GM18505 (cell line): ENCODE results near the gene ETS1.
"Not testable (repeated sequence)": the region's sequence is repeated elsewhere in the genome, so short reads cannot be mapped to it uniquely, and the experiment has no call there.

ENCODE experiments used
- ATAC-seq: cut with Tn5 transposase; IDR thresholded peaks from one replicate; pipeline ENCODE4 v1.9.1; 2021; ENCODE audit not compliant: unreplicated experiment
- POLR2A ChIP-seq: IDR thresholded peaks from 4 replicates; pipeline ENCODE4 v1.6.1; 2011; ENCODE audit warnings: borderline replicate concordance; ENCODE audit not compliant: insufficient read depth, insufficient read length; ENCODE audit errors: extremely low read depth

Gene ETS1

DNA sequence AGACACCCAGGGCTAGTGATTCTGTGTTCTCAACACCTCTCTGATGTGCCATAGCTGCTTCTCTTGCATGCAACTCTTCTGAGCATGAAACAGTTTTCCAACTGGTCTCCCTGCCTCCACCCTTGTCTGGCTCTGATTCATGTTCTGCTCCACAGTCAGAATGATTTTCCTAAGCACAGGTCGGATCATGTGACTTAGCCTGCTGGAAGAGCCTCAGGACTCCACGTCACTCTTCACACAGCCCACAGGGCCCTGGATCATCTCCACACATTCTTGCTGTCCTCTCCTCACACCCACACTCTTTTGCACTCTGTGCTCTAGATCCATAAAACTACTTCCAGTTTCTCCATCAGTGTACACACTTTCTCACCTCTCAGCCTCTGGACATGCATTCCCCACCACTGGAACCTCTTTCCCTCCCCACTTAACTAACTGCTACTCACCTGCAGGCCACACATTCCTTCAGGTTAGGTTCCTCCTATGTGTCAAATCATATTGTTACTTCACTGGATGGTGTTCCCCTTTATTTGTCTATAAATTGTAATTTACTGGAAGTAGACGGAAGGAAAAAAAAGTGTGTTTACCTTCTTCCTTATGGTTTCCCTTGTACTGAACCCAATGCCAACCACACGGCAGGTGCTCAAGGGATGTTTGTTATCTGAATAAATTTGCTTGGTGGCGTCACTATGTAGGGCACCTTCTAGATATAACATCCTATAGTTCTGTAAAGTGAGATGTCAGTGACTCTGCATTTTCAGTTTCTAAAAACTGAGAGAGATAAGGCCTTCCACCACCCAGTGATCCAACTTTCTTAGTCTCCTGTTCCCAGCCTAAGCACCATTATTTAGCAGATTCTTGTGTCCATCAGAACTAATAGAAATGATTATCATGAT, 133.7 kb downstream of the ETS1 start:
- TF ChIP-seq POLR2A = no peak
- no peak for ATAC-seq

- ATAC-seq = no peak
- no peak for TF ChIP-seq POLR2A
These were observed 135.5 kb downstream of the ETS1 start for GRCh38 chr11:128451652-128452470.

DNA sequence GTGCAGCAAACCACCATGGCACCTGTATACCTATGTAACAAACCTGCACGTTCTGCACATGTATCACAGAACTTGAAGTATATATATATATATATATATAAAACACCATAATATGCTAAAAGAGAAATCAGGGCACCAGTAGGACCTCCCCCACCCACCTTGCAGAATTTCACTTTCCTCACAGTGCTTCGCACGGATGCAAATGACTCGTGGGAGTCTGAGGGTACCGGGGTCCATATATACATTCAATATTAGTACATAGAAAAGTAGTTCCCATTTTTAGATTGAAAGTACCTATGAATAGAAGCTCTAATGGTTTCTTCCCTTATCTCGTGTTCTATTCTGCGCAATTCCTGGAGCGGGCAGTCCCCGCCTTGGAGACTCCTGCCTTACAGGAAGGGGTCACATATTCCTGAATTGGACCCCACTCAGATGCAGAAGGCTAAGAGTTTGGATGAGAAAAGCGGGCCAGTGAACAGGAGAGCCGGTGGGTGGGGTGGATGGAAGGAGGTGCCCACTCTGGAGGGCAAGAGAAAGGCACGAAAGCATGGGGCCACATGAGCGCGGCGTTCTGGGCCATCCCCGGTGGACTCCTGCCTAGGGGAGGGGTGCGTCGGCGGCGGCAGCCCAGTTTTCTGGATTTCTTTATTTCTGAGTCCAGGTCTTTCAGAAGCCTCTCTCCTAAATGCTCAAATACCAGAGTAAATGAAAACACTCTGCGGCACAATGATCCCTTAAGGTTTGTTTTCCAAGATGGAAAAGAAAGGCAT, 136.3 kb downstream of the ETS1 start:
- no peak for ATAC-seq
- TF ChIP-seq POLR2A = no peak

DNA sequence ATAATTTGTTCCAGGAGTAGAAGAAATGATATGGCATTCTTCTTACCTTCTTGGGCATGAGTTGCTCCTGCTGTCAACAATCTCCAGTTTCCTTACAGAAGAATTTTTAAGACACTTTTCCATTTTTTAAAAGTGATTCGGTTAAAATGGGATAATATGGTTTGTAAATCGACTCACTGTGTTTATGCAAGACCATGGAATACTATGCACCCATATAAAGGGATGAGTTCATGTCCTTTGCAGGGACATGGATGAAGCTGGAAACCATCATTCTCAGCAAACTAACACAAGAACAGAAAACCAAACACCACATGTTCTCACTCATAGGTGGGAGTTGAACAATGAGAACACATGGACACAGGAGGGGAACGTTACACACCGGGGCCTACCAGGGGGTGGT, 136.9 kb downstream of the ETS1 start:
- ATAC-seq = not testable (repeated sequence)

GRCh38 chr11:128448981-128449713, 138.2 kb downstream of the ETS1 start:
- TF ChIP-seq POLR2A = no peak
- ATAC-seq = no peak

DNA sequence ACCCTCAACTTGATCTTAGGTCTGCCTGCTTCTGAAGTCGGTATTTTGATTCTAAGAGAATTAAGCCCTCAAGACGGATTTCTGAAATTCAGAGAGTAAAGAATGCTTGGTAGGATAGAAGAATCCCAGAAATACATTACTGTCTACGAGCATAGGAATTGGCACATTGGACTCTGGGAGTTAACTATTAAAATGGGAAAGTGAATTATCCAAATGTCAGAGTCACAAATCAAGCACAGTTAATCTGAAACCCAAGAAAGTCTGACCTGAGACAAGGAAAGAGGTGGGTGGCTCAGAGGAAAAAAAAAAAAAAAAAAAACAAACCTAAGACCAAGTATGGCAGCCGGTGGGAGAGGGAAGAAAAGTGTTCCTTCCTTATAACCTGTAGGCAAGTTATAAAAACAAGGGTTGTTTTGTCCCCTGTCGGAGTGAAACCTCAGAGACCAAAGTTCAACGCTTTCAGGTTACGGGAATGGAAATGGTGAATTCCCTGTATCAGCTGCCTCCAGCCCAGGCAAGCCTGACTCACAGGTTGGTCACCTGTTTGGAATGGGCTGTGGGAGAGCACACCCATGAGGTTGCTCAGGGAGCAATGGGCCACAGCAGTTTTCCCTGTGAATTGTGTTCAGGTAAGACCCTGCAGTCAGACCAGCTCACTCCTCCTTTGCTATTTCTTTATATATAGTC, 139.0 kb downstream of the ETS1 start:
- no peak for TF ChIP-seq POLR2A
- ATAC-seq = no peak

- TF ChIP-seq POLR2A = no peak
- no peak for ATAC-seq
These were observed 140.1 kb downstream of the ETS1 start for GRCh38 chr11:128447233-128447632.

GRCh38 chr11:128445921-128446320, 141.4 kb downstream of the ETS1 start:
- not testable (repeated sequence) for ATAC-seq

DNA sequence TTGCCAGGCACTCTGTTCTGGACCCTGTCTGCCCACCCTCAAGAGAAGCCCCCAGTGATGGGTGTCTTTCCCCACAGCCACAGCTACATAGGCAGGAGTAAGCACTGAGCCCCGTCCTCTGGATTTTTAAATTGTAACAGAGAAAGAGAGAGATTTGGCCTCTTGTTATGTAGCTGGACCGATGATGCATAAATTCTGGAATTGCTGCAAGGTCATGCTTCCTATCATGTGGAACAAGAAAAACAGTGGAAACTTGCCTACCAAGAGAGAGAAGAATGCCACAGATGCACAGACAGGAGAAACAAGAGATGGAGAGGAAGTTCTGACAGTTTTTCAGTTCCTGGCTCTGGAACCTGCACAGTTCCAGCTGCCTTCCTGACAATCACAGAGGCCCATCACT, 150.2 kb downstream of the ETS1 start:
- ATAC-seq = no peak
- no peak for TF ChIP-seq POLR2A

DNA sequence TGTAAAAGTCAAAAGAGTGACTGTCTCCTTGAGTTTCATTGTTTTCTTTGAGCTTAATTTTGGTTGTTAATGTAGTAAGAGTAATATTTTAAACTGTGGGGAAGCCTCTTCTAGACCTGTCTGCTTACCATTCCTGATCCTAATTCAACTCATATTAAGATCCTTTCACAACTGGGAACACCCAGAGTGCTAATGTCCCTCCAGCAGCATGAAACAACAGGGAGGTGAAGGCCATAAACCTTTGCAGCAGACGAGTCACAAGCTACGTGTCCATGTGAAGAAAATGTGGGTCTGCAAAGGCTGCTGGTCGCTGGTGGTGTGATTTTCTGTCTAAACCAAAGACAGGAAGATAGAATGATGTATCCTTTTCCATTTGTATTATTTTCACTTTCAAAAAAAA, 152.5 kb downstream of the ETS1 start:
- no peak for ATAC-seq
- no peak for TF ChIP-seq POLR2A

DNA sequence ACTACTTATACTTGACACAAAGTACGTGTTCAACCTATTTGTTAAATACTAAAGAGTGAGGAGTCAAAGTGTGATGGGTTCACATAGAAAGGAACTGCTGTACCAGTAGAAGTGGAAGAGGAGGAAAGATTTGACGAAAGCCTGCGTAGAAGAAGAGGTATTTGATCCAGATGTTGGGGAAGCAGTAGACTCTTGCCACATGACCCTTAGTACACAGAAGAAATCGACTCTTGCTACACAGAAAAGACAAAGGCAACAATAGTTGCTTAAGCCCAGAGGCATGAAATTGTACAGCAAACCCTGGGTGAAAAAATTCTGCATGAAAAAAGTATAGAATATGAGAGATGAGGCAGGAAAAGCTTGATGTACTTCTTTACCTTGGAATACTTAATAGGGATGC, 152.9 kb downstream of the ETS1 start:
- no peak for ATAC-seq
- no peak for TF ChIP-seq POLR2A

DNA sequence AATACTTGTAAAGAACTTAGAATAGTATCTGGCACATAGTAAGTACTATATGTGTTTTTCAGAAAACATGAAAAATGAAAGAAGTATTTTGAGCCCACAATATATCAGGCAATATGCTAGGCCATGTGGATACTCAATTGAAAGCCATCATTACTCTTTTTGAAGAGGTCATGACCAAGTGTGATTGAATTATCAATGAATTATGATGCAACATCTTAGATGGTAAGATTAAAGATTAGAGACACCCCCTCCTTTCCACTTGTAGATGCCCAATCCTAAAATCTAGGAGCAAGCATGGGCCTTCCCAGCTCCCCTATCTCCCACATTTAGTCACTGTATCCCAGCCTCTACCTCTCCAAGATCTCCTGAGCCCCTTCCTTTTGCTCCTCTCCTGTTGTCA, 154.4 kb downstream of the ETS1 start:
- no peak for ATAC-seq
- no peak for TF ChIP-seq POLR2A
